Measurements from ENCODE around the gene HRH3.

HRH3 gene

DNA sequence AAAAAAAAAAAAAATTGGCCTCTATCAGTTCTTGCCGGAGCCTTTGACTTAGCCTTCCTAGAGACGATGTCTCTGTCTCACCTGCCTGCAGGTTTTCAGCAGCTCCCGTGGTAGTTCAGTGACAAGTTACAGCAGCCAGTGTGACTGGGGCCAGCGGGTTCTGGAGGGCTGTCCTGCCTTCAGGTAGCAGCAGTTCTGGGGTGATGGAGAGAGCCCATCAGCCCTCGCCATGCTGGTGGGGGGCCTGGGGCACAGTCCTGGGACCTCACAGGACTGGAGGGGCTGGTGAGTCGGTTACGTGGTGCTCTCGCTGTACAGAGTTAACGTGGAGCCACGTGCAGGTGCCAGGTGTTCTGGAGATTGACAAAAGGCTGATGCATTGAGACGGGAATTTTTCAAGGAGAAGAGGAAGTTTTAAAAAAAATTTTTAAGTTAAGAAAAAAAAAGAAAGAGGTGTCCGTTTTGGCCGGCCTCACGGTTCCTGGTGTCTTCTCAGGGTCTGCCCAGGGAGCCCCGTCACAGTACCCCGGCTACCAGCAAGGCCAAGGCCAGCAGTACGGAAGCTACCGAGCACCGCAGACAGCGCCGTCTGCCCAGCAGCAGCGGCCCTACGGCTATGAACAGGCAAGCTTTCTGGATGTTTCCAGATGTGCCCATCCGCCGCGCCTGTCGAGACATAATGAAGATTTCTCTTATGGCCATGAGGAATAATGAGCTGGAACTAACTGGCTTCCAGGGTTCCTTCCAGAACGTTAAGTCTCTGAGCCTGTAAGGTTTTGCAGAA is 45.9 kb downstream of the HRH3 start:
- no peak for DNase-seq

DNA sequence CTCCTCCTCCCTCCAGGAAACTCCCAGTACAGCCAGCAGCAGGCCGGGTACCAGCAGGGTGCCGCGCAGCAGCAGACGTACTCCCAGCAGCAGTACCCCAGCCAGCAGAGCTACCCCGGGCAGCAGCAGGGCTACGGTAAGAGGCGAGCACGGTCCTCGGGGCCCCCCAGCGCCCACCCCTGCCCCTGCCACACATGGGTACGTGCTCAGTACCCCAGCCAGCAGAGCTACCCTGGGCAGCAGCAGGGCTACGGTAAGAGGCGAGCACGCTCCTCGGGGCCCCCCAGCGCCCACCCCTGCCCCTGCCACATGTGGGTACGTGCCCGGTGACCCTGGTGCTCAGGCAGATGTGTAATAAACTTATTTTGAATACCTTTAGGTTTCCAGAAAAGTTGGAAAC is 47.4 kb downstream of the HRH3 start:
- no peak for DNase-seq

DNA sequence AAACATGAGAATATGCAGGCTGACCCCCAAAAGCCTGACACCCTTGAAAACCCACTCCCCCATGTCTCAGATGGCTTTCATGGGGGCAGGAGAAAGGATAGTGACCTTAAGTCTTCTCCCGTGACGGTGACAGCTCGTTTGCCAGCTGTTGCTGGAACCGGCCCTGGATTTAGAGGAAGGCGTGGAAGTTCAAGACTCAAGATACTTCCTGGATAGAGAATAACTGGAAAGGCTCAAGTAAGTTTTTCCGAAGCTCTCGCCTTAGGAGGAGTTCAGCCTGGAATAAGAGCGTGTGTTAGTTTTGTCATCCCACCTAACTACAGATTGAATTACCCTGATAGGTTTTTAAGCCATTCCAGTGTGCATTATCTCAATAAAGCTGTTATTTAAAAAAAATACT is 48.8 kb downstream of the HRH3 start:
- no peak for DNase-seq

DNA sequence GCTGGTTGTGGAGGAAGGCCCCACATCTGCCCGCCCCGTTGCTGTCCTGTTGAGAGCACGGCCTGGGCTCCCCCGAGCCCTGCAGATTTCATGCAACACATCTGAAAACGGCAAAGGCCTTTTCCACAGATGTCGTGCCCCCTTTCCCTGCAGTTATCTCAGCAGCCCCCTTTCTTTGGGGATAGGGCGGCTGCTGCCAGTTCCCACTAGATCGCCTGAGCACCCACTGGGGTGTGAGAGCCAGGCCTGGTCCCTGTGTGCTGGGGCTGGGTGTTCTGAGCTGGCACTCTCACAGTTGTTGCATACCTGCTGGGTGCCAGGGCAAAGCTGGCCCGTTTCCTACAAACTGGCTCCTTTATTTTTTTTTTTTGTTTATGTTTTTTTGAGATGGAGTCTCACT is 49.5 kb downstream of the HRH3 start:
- no peak for DNase-seq

DNA sequence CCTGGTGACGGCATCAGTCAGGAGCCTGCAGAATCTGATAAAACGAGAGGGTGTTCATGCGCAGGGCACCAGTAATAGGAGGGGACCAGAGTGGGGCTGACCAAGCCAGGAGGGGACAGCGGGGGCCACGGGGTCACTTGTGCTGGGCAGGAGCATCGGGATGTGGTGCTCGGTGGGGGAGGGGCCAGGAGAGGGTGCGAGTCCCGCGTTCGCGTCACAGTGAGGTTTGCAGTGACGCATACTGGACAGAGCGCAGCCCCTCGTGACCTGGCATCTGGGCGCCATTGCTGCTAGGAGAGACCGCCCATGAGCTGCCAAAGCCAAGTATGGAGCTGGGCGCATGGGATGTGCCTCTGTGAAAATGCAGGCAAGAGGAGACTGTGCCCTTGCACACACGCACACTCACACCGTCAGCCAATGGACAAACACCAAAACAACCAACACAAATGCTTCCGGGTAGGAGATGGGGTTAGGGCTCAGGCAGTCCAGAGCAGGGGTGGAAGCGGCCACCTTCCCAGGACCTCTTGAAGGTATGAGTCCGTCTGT is 51.1 kb downstream of the HRH3 start:
- no peak for DNase-seq

DNA sequence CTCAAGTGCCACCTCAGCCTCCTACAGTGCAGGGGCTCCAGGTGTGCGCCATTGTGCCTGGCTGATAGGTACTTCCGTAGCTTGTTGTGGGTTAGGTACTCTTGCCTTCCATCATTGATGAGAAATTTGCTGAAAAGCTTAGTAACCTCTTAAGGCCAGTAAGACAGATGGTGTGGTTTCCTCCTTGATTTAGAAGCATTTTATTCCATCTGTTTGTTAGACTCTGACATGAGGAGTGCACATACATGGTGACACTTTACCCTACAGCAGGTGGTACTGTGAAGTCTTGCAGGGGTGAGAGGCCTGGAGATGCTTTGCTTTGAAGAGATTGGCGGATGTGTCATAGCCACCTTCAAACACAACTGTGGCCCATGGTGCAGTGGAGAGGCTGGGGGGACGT is 52.0 kb downstream of the HRH3 start:
- DNase-seq = no peak

DNA sequence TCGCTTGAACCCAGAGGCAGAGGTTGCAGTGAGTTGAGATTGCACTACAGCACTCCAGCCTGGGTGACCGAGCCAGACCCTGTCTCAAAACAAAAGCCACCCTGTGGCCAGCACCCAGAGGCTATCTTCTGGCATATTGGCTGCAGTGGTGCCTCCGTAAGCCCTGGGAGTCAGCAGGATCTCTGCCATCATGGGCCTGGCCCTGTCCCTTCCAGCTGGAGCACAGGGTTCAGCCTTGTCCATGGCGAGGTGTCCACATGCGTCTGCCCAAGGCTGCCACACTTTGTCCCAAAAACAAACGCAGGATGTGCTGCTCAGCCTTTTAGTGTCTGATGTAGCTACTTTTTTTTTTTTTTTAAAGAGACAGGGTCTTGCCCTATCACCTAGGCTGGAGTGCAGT is 52.6 kb downstream of the HRH3 start:
- no peak for DNase-seq

DNA sequence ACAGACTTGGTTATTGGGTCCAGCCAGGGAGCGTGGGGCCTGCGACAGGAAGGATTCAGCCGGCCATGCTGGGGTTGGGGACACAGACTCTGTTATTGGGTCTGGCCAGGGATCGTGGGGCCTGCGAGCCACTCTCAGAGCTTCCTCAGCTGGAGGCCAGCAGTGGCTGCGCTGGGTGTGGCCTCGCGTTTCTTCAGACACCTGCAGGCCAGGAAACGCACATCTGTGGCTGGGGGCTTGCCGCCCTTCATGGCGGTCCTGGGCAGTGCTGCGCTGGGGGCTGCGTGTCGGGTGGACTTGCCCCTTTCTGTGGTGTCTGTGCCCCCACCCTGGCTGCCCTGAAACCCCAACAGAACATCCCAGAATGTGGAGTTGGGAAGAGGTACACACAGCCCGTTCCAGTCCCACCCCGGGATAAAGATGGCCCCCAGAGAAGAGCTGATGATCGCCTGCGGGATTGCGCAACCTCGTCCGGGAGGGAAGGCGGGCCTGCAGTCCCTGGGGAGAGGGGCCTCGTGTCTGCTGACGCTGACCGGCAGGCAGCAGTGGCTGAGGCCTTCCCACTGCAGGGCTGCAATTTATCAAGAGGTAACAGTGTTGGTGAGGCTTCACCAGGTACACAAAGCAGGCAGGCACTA is 54.2 kb downstream of the HRH3 start:
- DNase-seq = no peak
